Smooth muscle cell (in vitro differentiated cells): ENCODE data around the gene SEH1L. TPM values are rescaled to one million over a fixed set of nuclear protein-coding genes. Genes with fewer than 3 reads are reported as not detected.

Experiments
- DNase-seq: peaks from one replicate; lab custom pipeline; 2025; ENCODE audit not compliant: unreplicated experiment; lab: John Stamatoyannopoulos, UW
- H2AFZ ChIP-seq: fragments of 200-600 bp; sonication (generic); 2 replicates; pipeline ENCODE4 v1.6.0; 2016; ENCODE audit warnings: antibody characterized with exemption, low read depth, mild to moderate bottlenecking
- H3F3A ChIP-seq: fragments of 200-600 bp; sonication (generic); 2 replicates; pipeline ENCODE4 v1.6.0; 2017; ENCODE audit warnings: antibody characterized with exemption, low read depth
- H3K27ac ChIP-seq: fragments of 200-600 bp; sonication (generic); 2 replicates; pipeline ENCODE4 v1.5.1; 2016; ENCODE audit warnings: low read depth, mild to moderate bottlenecking
- H3K27me3 ChIP-seq: fragments of 200-600 bp; sonication (generic); 2 replicates; pipeline ENCODE4 v1.6.1; 2016; ENCODE audit warnings: low read depth, mild to moderate bottlenecking
- H3K36me3 ChIP-seq: fragments of 200-600 bp; sonication (generic); 2 replicates; pipeline ENCODE4 v1.5.1; 2016; ENCODE audit warnings: low read depth
- H3K4me1 ChIP-seq: fragments of 200-600 bp; sonication (generic); 2 replicates; pipeline ENCODE4 v1.5.1; 2016; ENCODE audit warnings: low read depth
- H3K4me2 ChIP-seq: fragments of 200-600 bp; sonication (generic); 2 replicates; pipeline ENCODE4 v1.6.0; 2016; ENCODE audit warnings: mild to moderate bottlenecking
- H3K4me3 ChIP-seq: fragments of 200-600 bp; sonication (generic); 2 replicates; pipeline ENCODE4 v1.5.1; 2016; ENCODE audit warnings: mild to moderate bottlenecking
- H3K79me2 ChIP-seq: fragments of 200-600 bp; sonication (generic); 2 replicates; pipeline ENCODE4 v1.6.0; 2016; ENCODE audit warnings: low read depth, mild to moderate bottlenecking
- H3K9ac ChIP-seq: fragments of 200-600 bp; sonication (generic); 2 replicates; pipeline ENCODE4 v1.6.0; 2016; ENCODE audit warnings: low read depth
- H3K9me3 ChIP-seq: fragments of 200-600 bp; sonication (generic); replicated peaks from 2 replicates; pipeline ENCODE4 v1.5.1; 2016; ENCODE audit warnings: low read depth
- H4K20me1 ChIP-seq: fragments of 200-600 bp; sonication (generic); 2 replicates; pipeline ENCODE4 v1.6.0; 2016; ENCODE audit warnings: low read depth
- CTCF ChIP-seq: fragments of 200-600 bp; sonication (generic); IDR thresholded peaks from 2 replicates; pipeline ENCODE4 v1.5.1; 2017; ENCODE audit warnings: borderline replicate concordance, mild to moderate bottlenecking, antibody characterized with exemption; ENCODE audit not compliant: insufficient read depth, poor library complexity, severe bottlenecking
- WGBS: methylation state at CpG from one replicate; pipeline ENCODE4 v1.1.7; 2016; ENCODE audit warnings: low lambda C conversion rate; 5-methylcytosine and 5-hydroxymethylcytosine counted together
- polyA plus RNA-seq: library from polyadenylated mRNA; unstranded; fragments of >200 nt; fragmentation: Nextera tagmentation; extraction: Ambion mirVana; gene quantifications from 2 replicates; pipeline ENCODE4 v1.2.1, GENCODE V29; 2016
- total RNA-seq: library from RNA; depleted of rRNA; stranded (reverse); fragments of >200 nt; gene quantifications from 2 replicates; pipeline ENCODE4 v1.2.3, GENCODE V29; 2014

The SEH1L gene
- total and polyA plus RNA-seq, 2 experiments from 2014 or later: 18.4 to 43.5 TPM

DNA sequence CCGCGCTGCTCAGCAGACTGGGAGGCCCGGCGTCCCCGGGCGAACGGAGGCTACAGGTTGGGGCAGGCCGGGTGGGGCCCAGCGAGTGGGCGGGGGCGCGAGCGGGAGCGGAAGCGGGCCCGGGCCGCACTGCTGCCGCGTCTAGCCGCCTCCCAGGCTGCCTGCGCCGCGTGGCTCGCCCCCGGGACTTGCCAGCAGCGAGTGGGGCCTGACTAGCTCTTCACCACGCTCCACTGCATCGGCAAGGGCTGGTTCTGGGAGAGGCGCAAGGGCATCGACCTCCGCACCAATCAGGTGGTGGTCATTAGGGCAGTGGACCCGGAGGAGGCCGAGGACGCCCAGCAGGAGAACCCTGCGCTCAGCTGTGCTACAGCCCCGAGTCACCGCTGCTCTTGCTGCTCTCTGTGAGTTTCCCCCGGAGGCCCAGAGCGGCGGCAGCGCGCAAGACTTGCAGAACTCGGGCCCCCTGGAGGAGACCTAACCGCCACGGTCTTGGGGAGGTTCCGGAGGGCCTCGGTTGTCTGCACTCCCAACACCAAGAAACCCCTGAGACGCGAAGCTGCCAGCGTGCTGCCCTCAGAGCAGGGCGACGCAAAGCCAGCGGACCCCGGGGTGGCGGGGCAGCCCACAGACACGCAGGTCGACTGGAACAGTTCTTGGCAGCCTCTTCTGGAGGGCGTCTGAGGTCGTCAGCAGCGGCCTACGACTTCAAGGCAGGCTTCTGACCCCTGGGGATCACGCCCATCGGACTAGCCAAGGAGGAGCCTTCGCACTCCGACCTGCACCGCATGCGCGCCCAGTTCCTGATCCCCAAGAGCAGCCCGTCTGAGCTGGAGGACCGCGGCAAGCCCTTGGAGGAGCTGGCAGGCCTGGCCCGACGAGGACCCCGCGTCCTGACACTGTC is 36.5 kb upstream of the SEH1L start:
- H3K9me3 ChIP-seq: no peaks in the 10 kb centered on the region
- H3K4me3 ChIP-seq: peak overlapping the region; percentile 16
- H4K20me1 ChIP-seq: no peaks in the 10 kb centered on the region
- no peaks in the 10 kb centered on the region for H3K79me2 ChIP-seq
- no peak overlapping the region for H2AFZ ChIP-seq
- peaks cover 13% of the 10 kb centered on the region for H3K4me1 ChIP-seq
- H3F3A ChIP-seq: no peaks in the 10 kb centered on the region
- H3K4me2 ChIP-seq: peak overlapping the region; percentile 52
- WGBS: 66% methylated on average over 72 of the region's 75 CpGs
- H3K27me3 ChIP-seq: no peaks in the 10 kb centered on the region
- H3K36me3 ChIP-seq: no peaks in the 10 kb centered on the region
- no peak for TF ChIP-seq CTCF
- no peak overlapping the region for H3K27ac ChIP-seq
- no peak overlapping the region for H3K9ac ChIP-seq
- DNase-seq: no peak

DNA sequence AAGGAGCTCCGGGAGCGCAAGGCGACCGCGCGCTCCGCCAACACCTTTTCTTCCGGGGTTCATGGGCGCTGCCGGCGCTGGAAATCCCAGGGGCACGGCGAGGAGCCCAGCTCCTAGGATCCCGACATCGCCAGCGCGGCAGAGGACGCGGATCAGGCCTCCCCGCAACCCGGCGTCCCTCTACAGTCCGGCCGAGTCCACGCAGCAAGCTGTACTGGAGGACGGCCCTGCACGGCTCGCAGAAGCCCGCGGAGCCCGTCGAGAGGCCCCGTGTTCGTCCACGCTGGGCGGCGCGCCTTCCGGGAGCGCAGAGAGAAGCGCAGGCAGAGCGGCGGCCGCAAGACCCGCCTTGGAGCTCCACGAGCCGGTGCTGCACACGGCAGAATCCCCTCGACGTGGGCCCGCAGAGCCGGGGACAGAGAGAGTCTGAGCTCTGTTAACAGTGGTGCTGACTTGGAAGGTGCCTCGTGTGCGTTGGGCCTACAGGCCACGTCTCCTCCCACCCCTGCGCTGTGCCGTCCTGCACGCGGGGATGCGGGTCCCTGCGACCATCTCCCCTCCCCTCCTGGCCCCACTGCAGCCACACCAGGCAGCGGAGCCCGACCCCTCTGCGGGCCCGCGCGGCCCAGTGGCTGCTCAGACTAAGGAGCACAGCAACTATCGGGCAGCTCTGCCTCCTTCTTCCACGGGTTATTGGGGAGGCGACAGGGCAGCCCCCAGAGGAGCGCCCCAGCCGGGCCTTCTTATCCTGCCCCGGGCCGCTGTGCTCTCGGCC is 35.7 kb upstream of the SEH1L start:
- DNase-seq: no peak

DNA sequence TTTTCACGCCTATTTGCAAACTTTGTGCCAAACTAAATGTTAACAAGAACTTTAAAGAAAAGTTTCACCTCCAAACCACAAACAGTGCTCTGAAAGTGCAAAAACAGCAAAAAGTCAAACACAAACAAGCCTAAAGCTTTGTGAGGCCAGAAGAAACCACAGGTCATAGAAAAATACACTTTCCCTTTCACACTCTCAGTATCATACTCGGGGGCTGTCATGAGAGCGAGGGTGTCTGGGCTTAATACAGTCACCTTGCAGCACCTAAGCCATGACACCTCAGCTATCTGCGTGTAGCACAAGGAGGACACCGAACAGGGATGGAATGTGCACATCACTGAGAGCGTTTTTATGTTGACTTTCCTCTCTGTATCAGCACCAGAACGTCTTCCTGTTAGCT is 26.6 kb upstream of the SEH1L start:
- H3K9ac ChIP-seq: no peak overlapping the region
- H3K36me3 ChIP-seq: no peaks in the 10 kb centered on the region
- H3K79me2 ChIP-seq: no peaks in the 10 kb centered on the region
- no peak overlapping the region for H3K4me2 ChIP-seq
- H2AFZ ChIP-seq: no peak overlapping the region
- no peaks in the 10 kb centered on the region for H3K9me3 ChIP-seq
- no peak overlapping the region for H3K27ac ChIP-seq
- 82% methylated on average over 7 of the region's 7 CpGs for WGBS
- no peak for TF ChIP-seq CTCF
- H3F3A ChIP-seq: no peaks in the 10 kb centered on the region
- no peaks in the 10 kb centered on the region for H4K20me1 ChIP-seq
- H3K27me3 ChIP-seq: no peaks in the 10 kb centered on the region
- no peak overlapping the region for H3K4me3 ChIP-seq
- H3K4me1 ChIP-seq: no peaks in the 10 kb centered on the region
- DNase-seq: no peak

More for the DNA sequence above, 35.7 kb upstream of the SEH1L start:
- no peaks in the 10 kb centered on the region for H3K27me3 ChIP-seq
- no peak overlapping the region for H3K4me3 ChIP-seq
- H3K9ac ChIP-seq: no peak overlapping the region
- H3F3A ChIP-seq: no peaks in the 10 kb centered on the region
- no peaks in the 10 kb centered on the region for H3K36me3 ChIP-seq
- H3K4me2 ChIP-seq: no peak overlapping the region
- no peaks in the 10 kb centered on the region for H3K9me3 ChIP-seq
- 86% methylated on average over 65 of the region's 75 CpGs for WGBS
- no peaks in the 10 kb centered on the region for H4K20me1 ChIP-seq
- TF ChIP-seq CTCF: no peak
- H3K27ac ChIP-seq: no peak overlapping the region
- H2AFZ ChIP-seq: no peak overlapping the region
- H3K79me2 ChIP-seq: no peaks in the 10 kb centered on the region
- H3K4me1 ChIP-seq: peaks cover 10% of the 10 kb centered on the region
